Frontal cortex (tissue), 4 donors: ENCODE data around the gene ANKRD18B. TPM values are rescaled to one million over a fixed set of nuclear protein-coding genes. Genes with fewer than 3 reads are reported as not detected.
"Not testable (repeated sequence)": the region's sequence is repeated elsewhere in the genome, so short reads cannot be mapped to it uniquely, and the experiment has no call there.

Experiments used
- DNase-seq, 2 donors: peaks; one replicate each; pipeline ENCODE4 v3.0.0; 2012; ENCODE audit warnings: low spot score in 2 of 2
- FAIRE-seq: peaks from 2 replicates; lab custom pipeline; 2012; peaks lifted over from hg19 to GRCh38; lab: Jason Lieb, UNC
- small RNA-seq: library from RNA; depleted of rRNA; stranded (forward); fragments of <200 nt; gene quantifications from one replicate; pipeline ENCODE3, GENCODE V24; 2014
- total RNA-seq: library from RNA; depleted of rRNA; stranded (reverse); fragments of >200 nt; gene quantifications from one replicate; pipeline ENCODE4 v1.2.3, GENCODE V29; 2014
- donor health status: control.
- donor health status: control.
- donor health status: control.

ANKRD18B gene
- total RNA-seq, 1 donor from 2014 or later, result not detected

- FAIRE-seq, result not testable (repeated sequence)
Measured at GRCh38 chr9:33597386-33597785, 73.3 kb downstream of the ANKRD18B start.

DNA sequence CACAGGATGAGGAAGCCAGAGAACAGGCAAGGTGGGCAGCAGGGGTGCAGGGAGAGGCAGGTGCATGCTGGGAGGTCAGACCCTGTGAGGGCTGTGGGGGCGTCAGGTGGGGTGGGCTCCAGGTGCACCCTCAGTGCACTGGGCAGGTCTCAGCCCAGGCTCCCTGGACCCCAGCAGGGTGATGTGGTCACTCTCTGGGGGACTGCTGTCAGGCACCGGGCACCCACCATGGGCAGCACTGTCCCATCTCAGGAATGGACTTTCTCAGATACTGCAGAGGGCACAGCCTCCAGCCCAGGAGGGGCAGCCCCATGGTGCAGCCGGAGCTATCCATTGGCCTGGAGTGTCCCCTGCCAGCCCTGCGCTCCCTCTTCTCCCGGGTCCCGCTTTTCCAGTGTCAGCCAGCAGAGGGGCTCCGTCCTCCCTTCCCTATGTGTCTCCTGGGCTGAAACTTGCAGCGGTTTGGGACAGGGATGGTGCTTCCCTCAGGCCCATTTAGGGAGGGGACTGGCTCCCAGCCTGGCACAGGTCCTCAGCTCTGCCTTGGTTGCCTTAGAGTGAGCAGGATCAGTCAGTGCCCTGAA lies 74.8 kb downstream of the ANKRD18B start:
- not testable (repeated sequence) for DNase-seq, FAIRE-seq

More at GRCh38 chr9:33597386-33597785, 73.3 kb downstream of the ANKRD18B start:
- not testable (repeated sequence) for DNase-seq

DNA sequence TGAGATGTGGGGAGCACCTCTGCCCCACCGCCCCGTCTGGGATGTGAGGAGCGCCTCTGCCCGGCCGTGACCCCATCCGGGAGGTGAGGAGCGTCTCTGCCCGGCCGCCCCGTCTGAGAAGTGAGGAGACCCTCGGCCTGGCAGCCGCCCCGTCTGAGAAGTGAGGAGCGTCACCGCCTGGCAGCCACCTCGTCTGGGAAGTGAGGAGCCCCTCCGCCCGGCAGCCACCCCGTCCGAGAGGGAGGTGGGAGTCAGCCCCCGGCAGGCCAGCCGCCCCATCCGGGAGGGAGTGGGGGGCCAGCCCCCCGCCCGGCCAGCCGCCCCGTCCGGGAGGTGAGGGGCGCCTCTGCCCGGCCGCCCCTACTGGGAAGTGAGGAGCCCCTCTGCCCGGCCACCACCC lies 76.9 kb downstream of the ANKRD18B start:
- DNase-seq, FAIRE-seq: not testable (repeated sequence)

DNA sequence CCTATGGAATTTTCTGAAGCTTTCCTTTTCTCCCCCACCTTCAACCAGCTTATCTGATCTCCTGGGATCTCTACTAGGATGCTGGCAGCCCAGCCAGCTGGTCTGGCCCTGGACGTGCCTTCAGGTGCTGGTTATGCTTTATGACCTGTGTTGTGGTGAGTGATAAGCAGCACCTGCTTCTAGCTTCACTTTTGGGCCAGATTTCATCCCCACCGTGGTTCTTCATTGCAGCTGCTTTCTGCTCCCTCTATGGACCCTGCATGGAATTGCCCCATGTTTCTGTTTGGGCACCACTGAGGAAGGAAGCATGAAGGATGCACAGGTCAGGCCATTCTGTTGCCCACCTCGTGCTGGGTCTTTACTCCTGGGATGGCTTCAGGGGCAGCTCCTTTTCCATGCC lies 80.2 kb downstream of the ANKRD18B start:
- FAIRE-seq, result not testable (repeated sequence)

GRCh38 chr9:33604936-33605335 lies 80.9 kb downstream of the ANKRD18B start:
- not testable (repeated sequence) for DNase-seq

More for the DNA sequence above, 80.2 kb downstream of the ANKRD18B start:
- DNase-seq, result not testable (repeated sequence)

GRCh38 chr9:33611358-33611757 lies 87.3 kb downstream of the ANKRD18B start:
- no peak for FAIRE-seq
- DNase-seq, result no peak

More at GRCh38 chr9:33604936-33605335, 80.9 kb downstream of the ANKRD18B start:
- not testable (repeated sequence) for FAIRE-seq

- not testable (repeated sequence) for FAIRE-seq, DNase-seq
Measured at GRCh38 chr9:33612410-33612809, 88.4 kb downstream of the ANKRD18B start.

- FAIRE-seq (no peak), DNase-seq (no peak)
Measured at GRCh38 chr9:33614001-33614687, 90.1 kb downstream of the ANKRD18B start.

DNA sequence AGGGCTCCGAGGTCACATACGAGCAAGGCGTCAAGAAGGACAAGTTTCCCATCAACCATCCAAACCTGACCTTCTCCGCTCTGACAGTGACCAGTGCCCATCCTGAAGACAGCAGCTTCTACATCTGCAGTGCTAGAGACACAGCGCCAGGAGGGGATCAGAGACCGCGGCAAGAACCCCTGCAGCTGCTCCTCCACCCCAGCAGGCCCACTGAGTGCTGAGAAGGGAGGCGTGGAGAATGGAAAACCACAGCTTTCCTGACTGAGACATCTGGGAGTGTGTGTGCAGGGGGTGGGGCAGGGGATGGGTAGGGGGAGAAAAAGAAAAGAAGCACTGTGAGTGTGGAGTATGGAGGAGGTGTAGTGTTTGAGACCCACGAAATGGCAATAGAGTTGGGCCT lies 94.3 kb downstream of the ANKRD18B start:
- DNase-seq, FAIRE-seq: not testable (repeated sequence)

DNA sequence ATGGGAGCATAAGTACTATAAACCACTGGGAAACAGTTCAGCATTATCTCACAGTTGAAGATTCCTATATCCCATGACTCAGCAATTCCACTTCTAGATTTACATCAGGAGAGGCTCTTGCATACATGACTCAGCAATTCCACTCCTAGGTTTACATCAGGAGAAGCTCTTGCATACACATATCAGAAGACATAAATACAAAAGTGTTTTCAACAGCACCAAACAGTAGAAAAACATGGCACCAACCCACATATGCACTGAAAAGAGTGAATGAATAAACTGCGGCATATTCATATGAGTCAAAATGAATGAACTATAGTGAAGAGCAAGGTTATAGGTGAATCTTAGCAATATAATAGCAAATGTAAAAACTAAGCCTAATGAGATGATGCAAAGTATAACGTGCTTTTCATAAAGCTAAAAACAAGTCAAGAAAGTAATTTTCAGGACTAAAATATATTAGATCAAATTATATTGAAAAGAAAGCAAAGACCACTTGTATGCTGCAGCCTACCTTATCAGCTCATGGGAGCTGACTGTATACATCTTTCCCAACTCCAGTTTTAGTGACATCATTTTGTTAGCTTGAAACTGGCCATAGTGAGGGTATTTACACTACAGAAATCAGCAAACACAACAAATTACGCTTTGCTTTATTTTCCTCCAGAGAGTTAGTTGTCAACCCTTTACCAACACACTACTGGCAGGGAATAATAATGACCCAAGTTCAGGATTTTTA lies 95.8 kb downstream of the ANKRD18B start:
- no peak for DNase-seq
- FAIRE-seq, result no peak

DNA sequence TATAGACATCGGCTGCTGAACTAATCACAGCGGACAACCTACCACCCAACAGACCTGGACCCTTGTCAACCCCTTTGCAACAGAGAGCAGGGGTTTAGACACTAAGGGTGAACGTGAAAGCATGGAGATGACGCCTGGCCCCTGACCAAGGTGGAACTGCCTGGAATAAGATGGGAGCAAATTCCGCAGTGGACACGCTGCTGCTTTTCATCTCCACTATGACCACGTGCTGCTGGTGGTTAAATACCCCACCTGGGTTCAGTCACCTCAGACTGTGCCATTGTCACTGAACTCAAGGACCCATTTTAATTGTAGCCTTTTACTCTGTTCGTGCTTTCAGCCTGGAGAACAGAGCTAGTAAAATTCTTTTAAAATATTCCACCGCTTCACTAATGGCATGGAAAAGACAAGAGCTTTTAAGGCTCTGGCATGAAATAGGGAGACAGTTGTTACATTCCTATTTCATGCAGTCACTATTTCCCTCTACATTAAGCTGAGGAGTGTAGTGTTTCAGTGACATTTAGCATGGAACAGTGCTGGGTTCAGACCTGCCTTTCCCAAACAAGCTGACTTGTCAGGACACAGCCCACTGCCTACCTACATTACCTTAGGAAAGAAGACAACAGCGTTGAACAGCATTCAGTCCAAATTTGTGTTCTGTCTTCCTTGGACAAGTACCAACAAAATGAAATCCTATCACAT lies 96.8 kb downstream of the ANKRD18B start:
- no peak for FAIRE-seq

More for the DNA sequence above, 96.8 kb downstream of the ANKRD18B start:
- DNase-seq, result no peak

Small RNAs within 50 kb of the gene (small RNA-seq; reads per million reads assigned to genes)
- not detected for gene AL139008.1
- not detected for gene PRSS3P4

Other genes starting within 250 kb of the ANKRD18B start
- 20.0 TPM for gene NFX1, start 233.7 kb upstream of the ANKRD18B start, total RNA-seq
- not detected for gene AQP7, start 121.7 kb upstream of the ANKRD18B start, total RNA-seq
- not detected for gene AQP3, start 76.7 kb upstream of the ANKRD18B start, total RNA-seq
- gene NOL6, start 50.3 kb upstream of the ANKRD18B start, total RNA-seq, result 13.9 TPM